GM21786 (cell line): ENCODE data around the gene VPS37B.

Source experiments
- ATAC-seq: cut with Tn5 transposase; IDR thresholded peaks from one replicate; pipeline ENCODE4 v1.9.1; 2021; ENCODE audit not compliant: unreplicated experiment

VPS37B gene

GRCh38 chr12:122820138-122820537 is 75.8 kb downstream of the VPS37B start:
- ATAC-seq: no peak

- no peak for ATAC-seq
These were observed 76.6 kb downstream of the VPS37B start for GRCh38 chr12:122819209-122819785.
